HG03103 (cell line): ENCODE results near the gene VCPKMT.
A peak's percentile ranks its signal among the peaks of the same experiment; 100 is the strongest.

Experiments
- ATAC-seq: cut with Tn5 transposase; IDR thresholded peaks from one replicate; pipeline ENCODE4 v1.9.1; 2021; ENCODE audit warnings: low read depth; ENCODE audit not compliant: unreplicated experiment

VCPKMT gene

GRCh38 chr14:50116181-50116956 lies at the start of gene VCPKMT:
VCPKMT (minus strand) TSS chr14:50116572; CDS start chr14:50116552, 20 bp downstream.
- ATAC-seq, result peak; percentile 93

GRCh38 chr14:50156111-50156510 lies 39.7 kb upstream of the VCPKMT start:
- ATAC-seq, result no peak

DNA sequence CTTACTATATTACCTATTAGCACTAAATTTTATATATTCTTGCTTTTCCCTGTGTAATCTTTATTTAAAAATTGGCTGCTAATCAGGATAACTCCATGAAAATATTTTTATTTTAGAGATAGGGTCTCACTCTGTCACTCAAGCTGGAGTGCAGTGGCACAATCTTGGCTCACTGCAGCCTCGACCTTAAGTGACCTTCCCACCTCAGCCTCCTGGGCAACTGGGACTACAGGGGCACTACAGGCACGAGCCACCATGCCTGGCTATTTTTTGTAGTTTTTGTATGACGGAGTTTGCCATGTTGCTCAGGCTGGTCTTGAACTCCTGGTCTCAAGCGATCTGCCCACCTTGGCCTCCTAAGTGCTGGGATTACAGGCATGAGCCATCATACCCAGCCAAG lies 32.4 kb upstream of the VCPKMT start:
- no peak for ATAC-seq

- no peak for ATAC-seq
These were observed 22.8 kb upstream of the VCPKMT start for GRCh38 chr14:50139192-50139591.

GRCh38 chr14:50127802-50128201 lies 11.4 kb upstream of the VCPKMT start:
- no peak for ATAC-seq

DNA sequence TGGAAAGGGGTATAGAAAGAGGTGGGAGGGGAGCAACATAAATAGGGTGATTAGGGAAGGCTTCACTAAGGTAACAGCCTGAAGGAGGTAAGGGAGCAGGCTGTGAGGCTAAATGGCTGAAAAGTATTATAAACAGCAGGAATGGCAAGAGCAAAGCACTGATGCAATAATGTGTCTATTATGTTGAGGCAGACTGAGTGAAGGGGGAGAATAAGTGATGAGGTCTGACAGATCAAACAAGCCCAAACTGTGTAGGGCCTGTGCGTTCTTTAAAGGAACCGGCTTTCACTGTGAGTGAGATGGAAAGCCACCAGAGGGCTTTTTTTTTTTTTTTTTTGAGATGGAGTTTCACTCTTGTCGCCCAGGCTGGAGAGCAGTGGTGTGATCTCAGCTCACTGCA lies 6.7 kb upstream of the VCPKMT start:
- no peak for ATAC-seq

DNA sequence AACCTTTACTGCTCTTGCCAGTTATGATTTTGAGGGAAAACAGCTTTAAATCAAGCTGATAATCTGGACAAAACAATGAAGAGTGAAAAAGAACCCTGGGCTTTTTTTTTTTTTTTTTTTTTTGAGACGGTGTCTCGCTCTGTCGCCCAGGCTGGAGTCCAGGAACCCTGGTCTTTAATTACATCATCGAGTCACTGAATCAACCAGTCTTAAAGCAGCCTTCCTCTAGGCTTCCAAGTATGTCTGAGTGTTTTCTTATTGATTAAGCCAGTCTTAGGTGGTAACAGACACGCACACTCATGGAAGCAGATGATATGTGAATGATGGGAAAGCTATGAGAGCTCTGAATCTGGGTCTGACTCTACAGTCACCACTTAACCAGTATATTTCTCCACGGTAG lies 5.9 kb upstream of the VCPKMT start:
- ATAC-seq, result no peak

- ATAC-seq, result no peak
These were observed 5.1 kb upstream of the VCPKMT start for GRCh38 chr14:50121486-50121885.

GRCh38 chr14:50117456-50117855 lies 1.1 kb upstream of the VCPKMT start:
- ATAC-seq, result no peak

- ATAC-seq, result no peak
These were observed 594 bp upstream of the VCPKMT start for GRCh38 chr14:50116966-50117365.

DNA sequence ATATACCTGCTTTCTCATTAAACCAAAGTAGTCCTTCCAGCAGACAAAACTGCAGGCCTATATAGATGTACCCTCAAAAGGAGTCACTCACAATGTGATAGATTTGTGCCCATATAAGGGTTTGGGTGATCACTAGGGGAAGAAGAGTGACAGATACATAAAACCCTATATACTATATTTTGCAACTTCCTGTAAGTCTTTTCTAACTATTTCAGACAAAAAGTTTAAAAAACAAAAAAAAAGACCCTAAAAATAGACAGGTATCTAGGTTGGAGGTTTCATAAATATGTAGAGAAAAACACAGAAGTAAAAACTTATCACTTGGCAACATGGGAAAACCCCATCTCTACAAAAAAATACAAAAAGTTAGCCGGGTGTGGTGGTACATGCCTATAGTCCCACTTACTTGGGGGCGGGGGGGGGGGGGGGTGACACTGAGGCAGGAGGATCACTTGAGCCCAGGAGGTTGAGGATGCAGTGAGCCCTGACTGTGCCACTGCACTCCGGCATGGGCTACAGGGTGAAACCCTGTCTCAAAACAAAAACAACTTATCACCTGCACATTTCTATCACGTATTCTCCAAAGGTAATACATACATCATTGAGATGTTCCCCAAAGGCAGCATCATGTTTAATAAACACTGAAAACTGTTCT lies 2.9 kb downstream of the VCPKMT start:
- no peak for ATAC-seq

DNA sequence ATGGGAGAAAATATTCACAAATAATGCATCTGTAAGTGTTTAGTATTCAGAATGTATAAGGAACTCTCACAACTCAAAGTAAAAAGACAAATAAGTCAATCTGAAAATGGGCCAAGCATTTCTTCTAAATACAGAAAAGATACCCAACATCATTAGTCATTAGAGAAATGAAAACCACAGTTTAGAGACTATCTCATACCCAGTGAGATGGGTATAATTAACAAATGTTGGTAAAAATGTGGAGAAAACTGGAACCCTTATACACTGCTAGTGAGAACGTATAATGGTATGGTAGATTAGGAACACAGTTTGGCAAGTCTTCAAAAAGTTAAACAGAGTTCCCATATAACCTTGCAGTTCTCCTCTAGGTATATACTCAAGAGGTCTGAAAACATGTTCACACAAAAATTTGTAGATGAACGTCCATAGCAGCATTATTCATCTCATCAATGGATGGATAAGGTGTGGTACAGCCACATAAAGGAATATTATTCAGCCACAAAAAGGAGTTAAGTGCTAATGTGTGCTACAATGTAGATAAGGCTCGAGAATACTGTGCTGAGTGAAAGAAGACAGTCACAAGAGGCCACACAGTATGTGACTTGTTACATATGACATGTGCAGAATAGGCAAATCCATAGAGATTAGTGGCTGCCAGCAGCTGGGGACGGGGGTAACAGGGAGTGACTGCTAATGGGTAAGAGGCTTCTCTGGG lies 5.9 kb downstream of the VCPKMT start:
- no peak for ATAC-seq

DNA sequence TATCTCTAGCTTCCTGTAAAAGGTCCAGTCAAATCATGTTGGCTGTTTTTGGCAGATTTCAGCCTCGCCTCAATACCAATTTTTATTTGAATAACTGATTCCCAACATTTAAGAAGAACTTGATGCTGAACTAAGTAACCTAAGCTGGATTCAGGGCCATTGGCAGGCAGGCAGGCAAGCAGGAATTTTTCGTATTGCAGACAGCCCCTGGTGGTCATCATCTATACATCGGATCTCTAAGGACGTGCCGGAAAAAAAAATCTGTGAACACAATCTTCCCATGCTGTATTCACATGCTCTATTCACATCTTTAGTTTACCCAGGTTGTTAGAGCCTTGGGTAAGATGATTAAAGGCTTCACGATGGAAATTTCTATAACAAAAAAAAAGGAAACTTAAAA lies 7.0 kb downstream of the VCPKMT start:
- ATAC-seq, result no peak

GRCh38 chr14:50107850-50108249 lies 8.5 kb downstream of the VCPKMT start:
- ATAC-seq, result no peak

DNA sequence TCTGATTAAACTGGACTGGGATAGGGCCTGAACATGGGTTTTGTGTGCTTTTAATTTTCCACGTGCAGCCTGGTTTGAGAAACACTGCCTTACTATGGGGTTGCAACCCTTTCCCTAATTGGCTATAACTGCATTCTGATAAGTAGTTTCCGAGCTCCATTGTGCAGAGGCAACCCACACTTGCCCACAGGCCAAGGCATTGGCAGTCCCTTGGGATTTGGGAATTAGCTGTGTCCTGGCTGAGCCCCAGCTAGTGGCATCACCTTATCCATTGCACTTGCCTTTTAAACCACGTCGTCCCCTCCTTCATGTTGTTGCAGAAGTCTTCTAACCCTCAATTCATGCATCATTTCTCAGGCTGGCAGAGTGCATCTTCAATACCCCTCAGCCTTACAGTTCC lies 10.2 kb downstream of the VCPKMT start:
- no peak for ATAC-seq

DNA sequence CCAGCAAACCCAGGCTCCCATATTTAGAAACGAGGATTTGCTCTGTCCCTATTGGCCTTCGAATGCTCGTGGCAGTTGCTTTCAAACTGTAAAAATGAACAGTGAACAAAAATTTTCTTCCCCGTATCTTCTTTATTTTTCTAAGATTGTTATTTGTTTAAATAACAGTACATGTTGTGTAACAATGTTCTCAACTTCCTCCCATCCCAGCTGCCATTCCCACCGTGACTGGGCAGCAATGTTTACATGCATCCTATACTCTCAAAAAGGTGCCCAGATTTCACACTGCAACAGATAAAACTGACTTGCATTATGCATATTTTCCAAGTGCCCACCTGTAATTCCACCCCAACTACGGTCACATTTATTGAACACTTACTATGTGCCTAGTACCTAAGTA lies 12.8 kb downstream of the VCPKMT start:
- no peak for ATAC-seq

DNA sequence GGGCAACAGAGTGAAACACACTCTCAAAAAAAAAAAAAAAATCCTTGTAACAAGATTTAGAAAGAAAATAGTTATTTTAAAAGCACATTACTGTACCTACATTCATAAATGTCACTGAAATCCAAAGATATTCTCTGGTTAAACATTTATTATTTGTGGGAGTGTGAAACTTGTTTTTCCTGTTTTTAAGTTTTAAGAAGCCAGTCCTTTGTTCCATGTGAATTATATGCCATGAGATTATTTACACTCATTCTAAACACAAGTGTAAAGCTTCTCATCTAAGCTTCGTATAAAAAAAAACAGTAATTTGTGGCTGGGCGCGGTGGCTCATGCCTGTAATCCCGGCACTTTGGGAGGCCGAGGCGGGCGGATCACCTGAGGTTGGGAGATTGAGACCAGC lies 15.0 kb downstream of the VCPKMT start:
- no peak for ATAC-seq

GRCh38 chr14:50100805-50101204 lies 15.6 kb downstream of the VCPKMT start:
- no peak for ATAC-seq

- no peak for ATAC-seq
These were observed 17.0 kb downstream of the VCPKMT start for GRCh38 chr14:50099335-50099734.

DNA sequence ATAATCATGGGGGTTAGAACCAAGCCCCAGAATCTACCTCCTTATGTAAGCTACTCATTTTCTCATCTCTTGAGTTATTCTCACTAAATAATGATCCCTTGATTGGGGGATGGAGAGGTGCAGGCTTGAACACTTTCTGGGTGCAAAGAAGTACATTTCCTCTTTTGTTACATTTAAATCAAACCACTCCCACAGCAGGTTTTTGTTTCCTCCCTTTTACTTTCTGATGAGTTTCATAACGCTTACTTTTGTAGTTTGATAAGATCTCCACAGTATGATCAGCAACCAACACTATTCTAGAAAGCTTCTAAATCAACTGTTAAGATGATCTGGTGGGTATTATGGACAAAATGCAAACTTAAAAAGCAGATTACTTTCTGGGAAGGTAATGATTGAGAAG lies 20.5 kb downstream of the VCPKMT start:
- ATAC-seq, result no peak

- no peak for ATAC-seq
These were observed 22.2 kb downstream of the VCPKMT start for GRCh38 chr14:50094056-50094755.
